Measurements from ENCODE around the gene FSD1.

- TF ChIP-seq, protein P1, sequence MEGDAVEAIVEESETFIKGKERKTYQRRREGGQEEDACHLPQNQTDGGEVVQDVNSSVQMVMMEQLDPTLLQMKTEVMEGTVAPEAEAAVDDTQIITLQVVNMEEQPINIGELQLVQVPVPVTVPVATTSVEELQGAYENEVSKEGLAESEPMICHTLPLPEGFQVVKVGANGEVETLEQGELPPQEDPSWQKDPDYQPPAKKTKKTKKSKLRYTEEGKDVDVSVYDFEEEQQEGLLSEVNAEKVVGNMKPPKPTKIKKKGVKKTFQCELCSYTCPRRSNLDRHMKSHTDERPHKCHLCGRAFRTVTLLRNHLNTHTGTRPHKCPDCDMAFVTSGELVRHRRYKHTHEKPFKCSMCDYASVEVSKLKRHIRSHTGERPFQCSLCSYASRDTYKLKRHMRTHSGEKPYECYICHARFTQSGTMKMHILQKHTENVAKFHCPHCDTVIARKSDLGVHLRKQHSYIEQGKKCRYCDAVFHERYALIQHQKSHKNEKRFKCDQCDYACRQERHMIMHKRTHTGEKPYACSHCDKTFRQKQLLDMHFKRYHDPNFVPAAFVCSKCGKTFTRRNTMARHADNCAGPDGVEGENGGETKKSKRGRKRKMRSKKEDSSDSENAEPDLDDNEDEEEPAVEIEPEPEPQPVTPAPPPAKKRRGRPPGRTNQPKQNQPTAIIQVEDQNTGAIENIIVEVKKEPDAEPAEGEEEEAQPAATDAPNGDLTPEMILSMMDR (IDR thresholded peaks at IDR 0.05; ENCODE audit: insufficient read depth, low read length) = no peak
- no peak for TF ChIP-seq POLR2AphosphoS5 (IDR thresholded peaks at IDR 0.05; ENCODE audit: low read depth)
- TF ChIP-seq GABPA (IDR thresholded peaks at IDR 0.05; ENCODE audit: low read depth) = no peak
Observed at GRCh38 chr19:4264812-4265211, 39.6 kb upstream of the FSD1 start.
